AG04450 (cell line): Measurements from ENCODE around the gene COL4A4. TPM values are rescaled to one million over a fixed set of nuclear protein-coding genes. Genes with fewer than 3 reads are reported as not detected.
A peak's percentile ranks its signal among the peaks of the same experiment; 100 is the strongest.

Source experiments
- CTCF ChIA-PET: fragments of 300-600, 350-600 bp; formaldehyde crosslinking; extraction: SDS; loops from one replicate; lab custom pipeline; 2022; ENCODE audit warnings: antibody characterized with exemption, inconsistent platforms; lab: Charles Lee
- POLR2A ChIA-PET: fragments of 350-600 bp; formaldehyde crosslinking; extraction: SDS; loops from one replicate; lab custom pipeline; 2021; ENCODE audit warnings: antibody characterized with exemption, inconsistent platforms; lab: Yijun Ruan, JAX
- DNase-seq: peaks from one replicate; pipeline ENCODE4 v3.0.0-alpha.2; 2011; ENCODE audit warnings: low read depth, low spot score
- H3K27ac ChIP-seq: one replicate; pipeline ENCODE4 v1.5.1; 2012; ENCODE audit warnings: low read depth, low read length, control low read depth
- H3K27me3 ChIP-seq: one replicate; pipeline ENCODE4 v1.6.0; 2012; ENCODE audit warnings: low read length; ENCODE audit not compliant: control insufficient read depth, insufficient read depth
- H3K4me3 ChIP-seq: 2 replicates; pipeline ENCODE4 v1.5.1; 2011; ENCODE audit warnings: mild to moderate bottlenecking, low read depth, low read length, control low read depth
- H3K9me3 ChIP-seq: 2 replicates; pipeline ENCODE4 v1.5.1; 2012; ENCODE audit warnings: low read length; ENCODE audit not compliant: control insufficient read depth, insufficient read depth
- CTCF ChIP-seq: IDR thresholded peaks from 2 replicates; pipeline ENCODE4 v1.5.1; 2011; ENCODE audit warnings: low read depth, low read length, control low read depth, inconsistent platforms
- polyA plus RNA-seq: library from polyadenylated mRNA; depleted of rRNA; stranded (reverse); fragments of >200 nt; gene quantifications from 2 replicates; pipeline ENCODE4 v1.2.3, GENCODE V29; 2011

The COL4A4 gene
- polyA plus RNA-seq, 1 experiment = 0.06 TPM

- Histone ChIP-seq H3K4me3 (peak overlapping the region; percentile 25; the same call in 1 of the 2 replicates), H3K9me3 (no peaks in the 10 kb centered on the region), H3K27ac (no peak overlapping the region), H3K27me3 (peaks cover 28% of the 10 kb centered on the region)
- ChIA-PET POLR2A (no interaction called here), CTCF (no interaction called here)
- DNase-seq = no peak
- no peak for TF ChIP-seq CTCF
Observed at GRCh38 chr2:227163485-227163997, 464 bp downstream of the COL4A4 start.

- Histone ChIP-seq H3K27me3 (peaks cover 28% of the 10 kb centered on the region), H3K27ac (no peak overlapping the region), H3K4me3 (no peak overlapping the region), H3K9me3 (no peaks in the 10 kb centered on the region)
- DNase-seq = no peak
- ChIA-PET POLR2A (no interaction called here), CTCF (interaction anchor here (1.2 kb wide), 1 partner anchor 77 kb away, joined by 3 read pairs; no protein-coding TSS in a partner anchor)
- TF ChIP-seq CTCF = no peak
Observed at GRCh38 chr2:227161947-227162346, 2.1 kb downstream of the COL4A4 start.

- no peak for TF ChIP-seq CTCF
- DNase-seq = no peak
- Histone ChIP-seq H3K4me3 (no peak overlapping the region), H3K27me3 (peaks cover 20% of the 10 kb centered on the region), H3K27ac (no peak overlapping the region), H3K9me3 (no peaks in the 10 kb centered on the region)
- ChIA-PET CTCF (no interaction called here), POLR2A (no interaction called here)
Observed at GRCh38 chr2:227160164-227160563, 3.8 kb downstream of the COL4A4 start.

- no peak for TF ChIP-seq CTCF
- POLR2A ChIA-PET = no interaction called here
- CTCF ChIA-PET = interaction anchor here (3.3 kb wide), 1 partner anchor 83 kb away, joined by 14 read pairs; no protein-coding TSS in a partner anchor
- Histone ChIP-seq H3K9me3 (no peaks in the 10 kb centered on the region), H3K27ac (no peak overlapping the region), H3K27me3 (no peaks in the 10 kb centered on the region), H3K4me3 (no peak overlapping the region)
- DNase-seq = peak; percentile 1
Observed at GRCh38 chr2:227154986-227155774, 8.8 kb downstream of the COL4A4 start.
